ENCODE results near the gene TRAPPC2.
"Not testable (repeated sequence)": the region's sequence is repeated elsewhere in the genome, so short reads cannot be mapped to it uniquely, and the experiment has no call there.

The TRAPPC2 gene

DNA sequence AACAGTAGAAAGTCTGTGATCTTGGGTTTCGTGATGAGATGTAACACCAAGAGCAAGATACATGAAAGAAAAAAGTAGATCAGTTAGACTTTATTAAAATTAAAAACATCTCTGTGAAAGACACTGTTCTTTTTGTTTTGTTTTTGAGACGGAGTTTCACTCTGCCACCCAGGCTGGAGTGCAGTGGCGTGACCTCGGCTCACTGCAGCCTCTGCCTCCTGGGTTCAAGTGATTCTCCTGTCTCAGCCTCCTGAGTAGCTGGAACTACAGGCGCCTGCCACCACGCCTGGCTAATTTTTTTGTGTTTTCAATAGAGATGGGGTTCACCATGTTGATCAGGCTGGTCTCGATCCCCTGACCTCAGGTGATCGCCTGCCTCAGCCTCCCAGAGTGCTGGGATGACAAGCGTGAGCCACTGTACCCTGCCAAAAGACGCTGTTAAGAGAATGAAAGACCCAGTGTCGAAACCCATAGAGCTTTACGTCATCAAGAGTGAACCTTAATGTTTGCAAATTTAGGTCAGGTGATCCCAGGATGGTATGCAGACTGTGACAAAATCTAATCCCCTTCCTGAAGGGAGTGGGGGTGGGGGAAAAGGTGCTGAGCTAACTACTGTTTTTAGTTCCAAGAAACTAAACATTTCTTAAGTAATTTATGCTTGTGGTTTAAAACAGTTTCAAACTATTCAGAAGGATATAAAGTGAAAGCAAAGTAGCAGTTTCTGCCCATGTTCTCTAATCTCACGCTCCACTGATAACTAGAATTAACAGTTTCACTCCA lies 8.2 kb upstream of the TRAPPC2 start:
- no peak for DNase-seq

DNA sequence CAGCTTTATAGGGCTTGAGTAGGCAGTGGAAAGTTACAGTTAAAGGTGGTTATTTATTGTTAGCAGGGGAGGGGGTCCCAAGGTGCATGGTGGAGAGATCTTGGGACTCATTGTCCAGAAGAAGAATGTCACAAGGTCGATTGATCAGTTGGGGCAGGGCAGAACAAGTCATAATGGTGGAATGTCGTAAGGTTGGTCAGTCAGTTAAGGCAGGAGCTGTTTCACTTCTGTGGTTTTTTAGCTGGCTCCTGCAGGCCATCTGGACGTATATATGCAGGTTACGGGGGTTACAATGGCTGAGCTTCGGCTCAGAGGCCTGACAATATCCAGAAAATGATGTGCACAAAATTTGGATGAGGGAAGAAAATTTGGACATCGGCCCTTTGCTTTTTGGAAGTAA lies 7.3 kb upstream of the TRAPPC2 start:
- no peak for DNase-seq

DNA sequence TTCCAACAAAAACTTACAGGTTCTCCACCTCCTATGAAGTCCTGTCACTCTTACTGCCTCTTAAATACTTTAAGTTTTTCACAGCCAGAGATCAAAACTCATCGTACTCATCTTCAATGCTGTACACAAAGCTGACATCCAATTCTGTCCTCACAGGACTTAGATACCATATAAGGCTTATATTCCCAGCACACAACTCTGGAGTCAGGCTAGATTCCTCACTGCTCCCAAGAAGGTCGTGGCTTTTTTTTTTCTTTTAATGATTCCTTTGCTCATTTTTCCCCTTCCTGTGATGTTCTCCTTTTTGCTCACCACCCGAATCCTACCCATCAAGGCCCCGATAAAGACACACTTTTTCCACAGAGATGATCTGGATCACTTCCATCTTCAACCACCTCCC lies 914 bp downstream of the TRAPPC2 start:
- DNase-seq = no peak

DNA sequence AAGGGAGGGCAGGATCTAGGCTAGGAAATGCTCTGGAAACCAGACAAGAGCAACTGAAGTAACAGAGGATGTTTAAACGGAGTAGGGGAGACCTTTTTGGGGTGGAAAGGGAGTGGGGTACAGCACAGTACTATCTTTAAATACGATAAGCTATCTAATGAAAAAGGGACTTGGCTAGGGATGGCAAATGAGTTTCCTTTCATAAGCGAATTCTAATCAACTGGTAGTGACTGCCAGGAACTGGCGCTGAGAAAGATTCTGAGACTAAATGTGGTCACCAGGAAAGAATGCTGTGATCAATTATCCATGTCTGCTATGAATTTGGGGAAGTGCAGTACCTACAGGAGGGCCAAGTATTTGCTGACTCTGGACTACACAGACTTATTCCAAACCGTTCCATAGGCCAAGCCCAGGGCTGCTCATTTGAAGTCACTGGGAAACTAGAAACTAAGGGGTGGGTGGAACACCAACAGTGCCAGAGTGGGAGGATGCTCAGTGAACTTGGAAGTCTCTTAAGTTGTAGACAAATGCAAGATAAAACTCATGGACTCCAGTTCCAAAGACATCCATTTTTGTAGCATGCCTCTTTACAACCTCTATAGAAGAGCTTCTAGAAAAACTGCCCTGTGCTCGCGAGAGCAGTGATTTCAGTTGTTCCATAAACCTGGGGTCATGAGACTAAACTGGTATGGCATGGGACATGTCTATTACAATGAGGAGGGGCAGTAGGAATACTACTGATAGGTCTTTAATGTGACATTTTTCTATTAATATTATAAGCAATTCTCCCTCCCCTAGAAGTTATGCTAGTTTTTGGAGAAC lies 2.0 kb downstream of the TRAPPC2 start:
- DNase-seq = no peak

DNA sequence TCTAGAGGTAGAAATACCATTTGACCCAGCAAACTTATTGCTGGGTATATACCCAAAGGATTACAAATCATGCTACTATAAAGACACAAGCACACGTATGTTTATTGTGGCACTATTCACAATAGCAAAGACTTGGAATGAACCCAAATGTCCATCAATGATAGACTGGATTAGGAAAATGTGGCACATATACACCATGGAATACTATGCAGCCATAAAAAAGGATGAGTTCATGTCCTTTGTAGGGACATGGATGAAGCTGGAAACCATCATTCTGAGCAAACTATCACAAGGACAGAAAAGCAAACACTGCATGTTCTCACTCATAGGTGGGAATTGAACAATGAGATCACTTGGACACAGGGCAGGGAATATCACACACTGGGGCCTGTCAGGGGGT lies 3.9 kb downstream of the TRAPPC2 start:
- DNase-seq = not testable (repeated sequence)

DNA sequence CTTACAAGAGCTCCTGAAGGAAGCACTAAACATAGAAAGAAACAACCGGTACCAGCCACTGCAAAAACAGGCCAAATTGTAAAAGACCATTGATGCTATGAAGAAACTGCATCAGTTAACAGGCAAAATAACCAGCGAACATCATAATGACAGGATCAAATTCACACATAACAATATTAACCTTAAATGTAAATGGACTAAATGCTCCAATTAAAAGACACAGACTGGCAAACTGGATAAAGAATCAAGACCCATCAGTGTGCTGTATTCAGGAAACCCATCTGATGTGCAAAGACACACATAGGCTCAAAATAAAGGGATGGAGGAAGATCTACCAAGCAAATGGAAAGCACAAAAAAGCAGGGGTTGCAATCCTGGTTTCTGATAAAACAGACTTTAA lies 7.8 kb downstream of the TRAPPC2 start:
- DNase-seq = not testable (repeated sequence)

DNA sequence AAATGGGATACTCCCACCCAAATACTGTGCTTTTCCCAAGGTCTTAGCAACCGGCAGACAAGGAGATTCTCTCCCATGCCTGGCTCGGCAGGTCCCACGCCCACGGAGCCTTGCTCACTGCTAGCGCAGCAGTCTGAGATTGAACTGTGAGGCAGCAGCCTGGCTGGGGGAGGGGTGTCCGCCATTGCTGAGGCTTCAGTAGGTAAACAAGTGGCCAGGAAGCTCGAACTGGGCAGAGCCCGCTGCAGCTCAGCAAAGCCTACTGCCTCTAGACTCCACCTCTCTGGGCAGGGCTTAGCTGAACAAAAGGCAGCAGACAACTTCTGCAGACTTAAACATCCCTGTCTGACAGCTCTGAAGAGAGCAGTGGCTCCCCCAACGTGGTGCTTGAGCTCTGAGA lies 9.5 kb downstream of the TRAPPC2 start:
- not testable (repeated sequence) for DNase-seq

DNA sequence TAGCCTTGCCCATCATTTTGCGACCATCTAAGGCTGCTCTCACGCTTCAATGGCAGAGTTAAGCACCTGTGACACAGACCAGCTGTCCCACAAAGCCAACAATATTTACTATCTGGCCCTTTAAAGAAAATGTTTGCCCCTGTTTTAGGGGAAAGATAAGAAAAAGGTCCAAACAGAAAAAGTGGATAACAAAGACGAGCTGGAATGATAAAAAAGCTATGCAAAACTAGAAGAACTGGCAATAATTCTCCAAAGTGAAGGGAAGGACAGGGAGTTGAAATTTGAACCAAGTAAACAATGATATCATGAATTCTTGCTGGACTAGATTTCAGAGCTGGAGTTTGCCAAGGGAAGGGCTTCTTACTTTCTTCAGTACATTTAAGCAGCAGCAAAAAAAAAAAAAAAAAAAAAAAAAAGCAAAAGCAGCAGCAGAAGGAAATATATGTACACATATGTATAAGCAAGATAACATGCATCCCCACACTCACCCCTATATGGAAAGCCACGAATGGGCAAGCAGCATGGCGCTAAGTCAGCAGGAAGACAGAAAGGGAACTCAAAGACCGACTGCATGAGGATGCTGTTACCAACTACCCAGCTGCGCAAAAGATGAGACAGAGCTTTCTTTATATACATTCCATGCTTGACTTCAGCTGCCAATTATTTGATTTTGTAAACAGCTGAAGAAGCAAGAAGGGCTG lies 12.5 kb downstream of the TRAPPC2 start:
- no peak for DNase-seq

DNA sequence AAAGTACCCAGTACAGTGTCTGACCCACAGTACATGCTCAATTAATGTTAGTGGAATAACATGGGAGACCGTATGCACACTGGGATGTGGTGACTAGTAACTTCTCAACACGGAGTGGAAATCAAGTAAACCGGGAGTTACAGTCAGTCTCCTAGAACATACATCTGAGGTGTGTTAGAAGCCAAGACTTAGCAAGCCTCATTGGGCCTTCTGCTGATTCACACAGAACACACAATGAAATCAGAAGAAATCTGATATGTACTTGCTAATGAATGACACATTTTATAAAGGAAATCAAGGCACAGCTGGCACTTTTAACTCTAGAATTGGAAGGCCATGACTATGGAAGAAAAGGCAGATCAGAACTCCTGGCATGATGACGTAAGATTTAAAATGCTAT lies 13.0 kb downstream of the TRAPPC2 start:
- DNase-seq = no peak

DNA sequence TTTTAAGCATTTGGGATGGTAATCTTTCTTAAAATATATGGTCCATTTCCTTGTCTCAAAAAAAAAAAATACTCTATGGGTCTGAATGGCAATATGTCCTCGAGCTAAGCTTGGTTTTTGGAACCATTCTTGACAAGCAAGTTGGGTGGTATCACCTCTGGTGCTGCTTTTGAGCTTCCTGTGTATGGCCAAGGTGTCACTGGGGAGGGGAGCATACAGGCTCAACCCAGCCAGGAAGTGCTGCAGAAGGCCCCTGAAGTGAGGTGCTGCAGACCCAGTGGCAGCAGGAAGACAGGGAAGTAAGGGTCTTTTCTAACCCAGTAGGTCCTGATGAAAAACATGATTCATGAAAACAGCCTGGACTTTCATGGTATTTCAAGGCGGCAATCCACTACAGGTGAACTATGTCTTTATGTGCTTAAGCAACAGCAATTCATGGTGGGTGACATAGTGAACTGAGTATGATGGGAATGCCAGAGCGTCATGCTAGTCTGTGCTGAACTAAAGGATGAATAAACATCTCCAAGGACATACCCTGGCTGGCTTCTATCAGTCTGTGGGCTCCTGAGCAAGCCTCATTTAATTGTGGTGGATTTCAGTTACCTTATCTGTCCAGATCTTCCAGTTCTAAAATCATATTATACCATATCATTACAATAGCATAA lies 15.1 kb downstream of the TRAPPC2 start:
- DNase-seq = no peak

DNA sequence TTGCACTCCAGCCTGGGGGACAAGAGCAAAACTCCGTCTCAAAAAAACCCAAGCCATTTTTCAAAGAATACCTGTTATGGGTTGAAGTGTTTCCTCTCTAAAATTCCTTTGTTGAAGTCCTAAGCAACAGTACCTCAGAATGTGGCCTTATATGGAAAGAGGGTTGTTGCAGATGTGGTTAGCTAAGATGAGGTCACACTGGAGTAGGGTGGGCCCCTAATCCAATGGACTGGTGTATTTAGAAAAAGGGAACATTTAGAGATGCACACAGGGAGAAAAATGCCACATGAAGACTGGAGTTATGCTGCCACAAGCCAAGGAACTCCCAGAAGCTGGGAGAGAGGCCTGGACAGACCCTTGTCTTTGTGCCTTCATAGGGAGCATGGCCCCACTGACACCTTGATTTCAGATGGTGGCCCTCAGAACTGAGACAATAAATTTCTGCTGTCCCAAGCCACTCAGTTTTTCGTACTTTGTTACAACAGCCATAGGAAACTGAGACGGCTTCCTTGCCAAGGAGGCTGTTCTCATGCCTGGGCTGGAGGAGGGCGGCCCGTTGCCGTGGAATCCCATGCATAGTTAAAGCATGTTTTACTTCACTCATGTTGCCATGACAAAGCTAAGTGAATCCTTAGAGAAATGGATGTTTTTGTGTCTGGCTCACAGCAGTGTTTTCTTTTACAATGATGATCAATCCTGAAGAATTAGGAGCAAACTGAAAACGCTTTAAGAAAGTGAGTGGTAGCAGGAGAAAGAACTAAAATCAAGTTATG lies 16.5 kb downstream of the TRAPPC2 start:
- no peak for DNase-seq

DNA sequence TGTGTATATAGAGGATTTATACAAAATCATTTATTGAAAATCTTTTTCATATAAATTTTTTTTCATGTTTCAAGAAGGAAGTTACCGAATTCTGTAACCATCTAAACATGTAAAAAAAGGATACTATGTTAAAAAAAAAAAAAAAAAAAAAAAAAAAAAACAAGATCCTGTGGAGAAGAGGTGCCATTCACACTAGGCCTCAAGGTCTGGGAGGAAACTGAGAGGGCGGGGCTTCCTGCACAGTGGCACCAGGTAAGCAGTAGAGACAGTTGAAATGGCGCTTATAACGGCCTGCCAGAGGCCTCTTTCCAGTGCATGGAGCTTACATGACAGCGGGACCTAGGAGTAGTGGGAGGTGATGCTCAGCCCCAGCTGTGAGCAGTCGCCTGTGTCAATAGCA lies 17.5 kb downstream of the TRAPPC2 start:
- DNase-seq = no peak

DNA sequence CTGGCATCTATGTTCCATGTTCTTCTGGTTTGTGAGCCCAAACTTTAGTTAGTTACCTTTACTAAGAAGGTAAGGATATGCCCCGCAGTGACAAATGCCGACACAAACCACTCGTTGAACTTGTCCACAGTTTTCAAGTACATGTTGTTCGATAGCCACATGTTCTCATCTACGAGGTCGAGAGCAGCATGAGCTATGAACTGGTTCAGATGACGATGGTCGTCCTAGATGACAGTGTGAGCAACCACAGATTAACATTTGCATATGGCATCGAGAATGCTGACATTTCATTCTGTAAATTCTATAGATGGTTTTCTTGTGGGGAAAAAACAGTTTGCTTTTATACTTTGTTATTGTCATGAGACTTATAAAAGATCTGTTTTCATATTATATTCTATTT lies 18.0 kb downstream of the TRAPPC2 start:
- no peak for DNase-seq

DNA sequence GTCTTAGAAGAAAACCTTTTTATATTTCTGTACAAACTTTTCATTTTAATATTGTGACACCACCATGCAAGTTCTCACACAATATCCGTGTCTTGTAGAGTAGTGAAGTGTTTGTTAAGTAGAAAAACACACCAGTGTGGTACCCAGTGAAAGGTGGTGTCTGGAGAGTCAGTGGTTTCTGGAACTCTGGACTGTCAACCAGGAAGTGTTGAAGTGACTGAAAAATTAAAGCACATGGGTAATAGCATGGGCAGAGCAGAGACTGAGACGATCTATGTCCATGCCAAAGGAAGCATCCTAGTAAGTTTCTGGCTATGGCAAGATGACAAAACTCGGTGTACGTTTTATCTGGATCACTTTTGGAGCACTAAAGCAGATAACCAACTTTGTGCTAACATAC lies 23.3 kb downstream of the TRAPPC2 start:
- no peak for DNase-seq

DNA sequence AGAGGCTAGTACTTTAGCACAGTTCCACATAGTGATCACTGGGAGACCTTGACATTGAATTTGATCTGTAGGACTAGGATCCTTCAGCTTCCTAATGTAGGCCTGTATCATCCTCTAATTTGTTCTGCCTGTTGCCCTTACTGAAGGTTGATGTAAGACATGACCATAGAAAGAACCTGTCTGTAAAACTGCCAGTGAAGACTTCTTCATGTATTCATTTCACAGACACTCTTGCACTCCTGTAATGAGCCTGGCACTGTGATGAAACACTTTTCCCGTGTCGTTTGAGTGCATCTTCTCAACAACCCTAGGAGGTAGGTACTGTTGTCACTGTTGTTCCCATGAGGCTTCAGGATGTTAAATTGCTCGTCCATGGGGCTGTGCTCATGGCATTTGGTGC lies 30.8 kb downstream of the TRAPPC2 start:
- DNase-seq = no peak

DNA sequence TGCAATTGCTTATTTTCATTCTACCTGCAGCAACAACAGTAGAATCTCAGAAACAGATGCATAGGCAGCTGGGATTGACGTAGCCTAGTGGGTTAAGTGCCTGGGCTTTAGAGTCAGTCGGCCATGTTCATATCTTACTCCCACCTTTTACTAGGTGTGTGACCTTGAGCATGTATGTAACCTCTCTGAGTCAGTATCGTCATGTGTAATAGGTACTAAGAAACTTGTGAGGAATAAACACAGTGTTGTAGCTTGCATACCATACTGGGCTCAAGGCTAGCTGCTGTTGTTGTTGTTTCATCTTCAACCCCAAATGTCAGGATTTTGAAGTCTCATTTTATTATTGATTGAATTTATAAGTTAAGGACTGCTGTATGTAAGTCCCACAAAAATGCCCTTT lies 31.3 kb downstream of the TRAPPC2 start:
- no peak for DNase-seq

DNA sequence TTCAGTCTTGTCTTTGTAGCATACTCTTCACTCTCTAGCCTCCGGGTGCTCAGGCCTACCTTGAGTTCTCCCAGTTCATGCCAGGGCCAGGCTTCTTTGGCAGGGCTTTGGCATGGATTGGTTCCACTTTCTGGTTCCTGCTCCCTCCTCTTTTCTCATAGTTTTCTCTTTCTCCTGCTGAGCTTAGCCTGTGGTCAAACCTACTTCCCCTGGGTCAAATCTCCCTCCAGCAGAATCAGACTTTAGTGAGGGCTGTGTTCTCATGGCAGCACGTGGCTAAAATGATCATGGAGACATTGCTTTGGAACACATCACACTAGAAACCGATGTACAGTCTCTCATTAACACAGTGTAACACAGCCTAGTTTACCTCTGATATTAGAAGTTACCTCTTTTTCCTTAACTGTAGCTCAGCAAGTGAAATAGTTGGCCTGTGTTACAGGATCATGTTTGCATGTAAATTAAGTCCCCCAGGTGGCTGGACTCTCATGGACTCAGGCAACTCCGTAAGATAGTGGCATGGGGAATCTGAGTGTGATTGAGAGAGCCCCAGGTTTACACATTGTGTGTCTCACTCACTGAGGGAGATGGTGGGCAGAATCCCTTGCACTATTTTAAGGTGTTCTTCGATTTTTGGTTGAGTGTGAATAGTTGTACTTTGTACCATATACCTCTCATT lies 32.2 kb downstream of the TRAPPC2 start:
- DNase-seq = no peak

DNA sequence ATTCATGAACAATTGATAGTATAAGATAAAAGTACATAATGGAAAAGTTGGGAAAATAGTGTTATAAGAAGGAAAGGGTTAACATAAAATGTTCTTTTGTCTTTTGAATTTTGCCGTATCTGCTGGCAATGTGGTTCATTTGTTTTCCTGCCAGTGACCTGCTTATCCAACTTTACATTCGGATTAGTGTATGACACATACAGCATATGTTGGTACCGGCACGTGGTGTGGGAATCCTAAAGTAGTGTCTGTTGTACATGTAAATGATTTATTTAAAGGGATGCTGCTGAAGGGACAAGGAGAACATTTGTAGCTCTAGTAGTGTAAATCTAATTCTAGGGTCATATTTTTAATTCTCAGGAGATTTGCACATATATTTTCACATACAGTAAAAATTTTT lies 34.0 kb downstream of the TRAPPC2 start:
- DNase-seq = no peak

DNA sequence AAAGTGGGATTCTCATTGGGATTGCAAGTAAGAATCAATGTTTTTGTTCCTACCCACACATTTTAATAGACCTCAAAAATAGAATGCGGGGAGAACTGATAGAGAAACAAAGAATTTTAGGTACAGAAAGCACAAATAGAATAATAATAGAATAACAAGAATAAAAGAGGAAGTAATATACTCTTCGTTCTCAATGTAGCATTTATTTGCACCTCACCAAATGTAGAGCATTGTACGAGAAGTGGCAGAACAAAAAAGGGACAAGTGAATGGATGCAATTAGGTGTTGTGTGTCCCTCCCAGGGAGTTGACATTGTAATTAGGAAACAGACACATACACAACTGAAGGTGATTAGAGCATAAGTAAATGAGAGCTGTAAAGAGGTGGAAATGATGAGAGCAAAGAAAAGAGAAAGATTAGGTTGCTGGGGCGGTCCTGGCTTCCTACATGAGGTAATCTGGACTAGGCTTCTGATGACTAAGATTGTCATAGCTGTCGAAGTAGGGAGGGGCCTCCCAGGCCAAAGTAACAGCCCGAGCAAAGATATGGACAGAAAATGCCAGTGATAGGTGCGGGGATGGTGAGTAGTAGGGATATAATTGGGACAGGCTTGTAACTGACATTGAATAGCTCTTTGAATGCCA lies 35.1 kb downstream of the TRAPPC2 start:
- DNase-seq = no peak

DNA sequence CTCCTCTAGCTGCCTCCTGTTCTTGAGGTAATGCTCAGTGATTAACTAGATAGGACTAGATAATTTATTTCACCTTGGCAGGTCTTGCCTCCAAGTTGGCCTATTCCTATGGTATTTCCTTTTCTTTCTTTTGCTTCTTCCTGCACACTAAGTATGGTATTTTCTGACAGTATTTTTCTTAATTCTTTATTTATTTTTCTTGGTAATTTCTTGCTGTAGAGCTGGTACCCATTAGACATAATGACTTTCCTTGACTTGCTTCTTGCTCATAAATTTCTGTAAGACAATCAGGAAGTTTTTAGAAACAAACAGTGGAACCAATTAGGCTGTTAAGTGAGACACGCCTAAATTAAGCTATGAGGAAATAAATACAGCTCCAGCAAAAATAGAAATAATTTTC lies 36.0 kb downstream of the TRAPPC2 start:
- no peak for DNase-seq

DNA sequence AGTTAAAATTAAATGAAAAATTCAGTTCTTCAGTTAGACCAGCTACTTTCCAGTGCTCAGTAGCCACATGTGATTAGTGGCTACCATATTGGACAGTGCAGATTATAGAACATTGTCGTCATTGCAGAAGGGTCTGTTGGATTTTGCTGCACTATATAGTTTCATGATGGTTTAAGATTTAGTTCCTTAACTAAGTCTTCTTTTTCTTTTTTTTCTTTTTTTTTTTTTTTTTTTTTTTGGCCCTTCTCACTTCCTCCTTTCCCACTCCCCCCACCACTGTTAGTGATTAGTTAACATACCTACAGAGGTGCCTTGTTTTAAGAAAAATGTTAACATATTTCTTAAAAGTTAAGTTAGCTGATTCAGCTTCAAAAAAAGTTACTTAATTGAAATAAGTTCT lies 36.4 kb downstream of the TRAPPC2 start:
- DNase-seq = no peak
